ENCODE results near the gene VSTM4.

- TF ChIP-seq CTCF (optimal IDR thresholded peaks at IDR 0.05 in 1 of 3, IDR thresholded peaks at IDR 0.05 in 1 of 3, conservative IDR thresholded peaks at IDR 0.05 in 1 of 3; ENCODE audit: extremely low read depth in 1 of 3, insufficient read depth in 2 of 3, low read length in 3 of 3) = no peak
- no peak for TF ChIP-seq EZH2 (IDR thresholded peaks at IDR 0.05; ENCODE audit: low read length)
Measured at GRCh38 chr10:49080071-49080470, 35.3 kb downstream of the VSTM4 start.
